Uterus (tissue), 2 donors: ENCODE measurements around the gene PAQR3.

Experiments
- POLR2A ChIP-seq, 2 donors: fragments of 450-650 bp; IDR thresholded peaks; one replicate each; pipeline ENCODE4 v1.6.1; 2016; ENCODE audit warnings: antibody characterized with exemption in 2 of 2, mild to moderate bottlenecking in 1 of 2, moderate library complexity in 1 of 2
- TF ChIP-seq, protein P1 (sequence below), 4 experiments: fragments of 200-600 bp in 2 of 4; fragments of 450-650 bp in 2 of 4; sonication (generic) in 2 of 4; IDR thresholded peaks; one replicate each; pipeline ENCODE4 v1.5.1; 2016 to 2019; ENCODE audit warnings: antibody characterized with exemption in 4 of 4, mild to moderate bottlenecking in 2 of 4, moderate library complexity in 1 of 4

DNA sequence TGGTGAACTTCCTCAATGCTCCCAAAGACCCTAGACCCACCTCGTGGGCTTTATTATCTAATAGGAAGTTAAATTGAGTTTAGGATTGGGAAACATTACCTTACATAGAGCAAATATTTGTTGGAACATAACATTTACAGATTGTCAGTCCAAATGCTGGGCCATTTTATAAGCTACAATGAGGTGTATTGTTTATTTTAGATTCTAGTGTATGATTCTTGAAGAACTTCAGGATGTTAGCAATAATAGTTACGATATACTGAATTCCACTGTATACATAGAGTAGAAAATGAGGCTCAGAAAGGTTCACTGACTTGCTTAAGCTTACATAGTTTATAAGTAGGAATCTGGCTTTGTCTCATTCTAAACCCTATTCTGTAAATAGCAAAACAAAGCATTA lies 37.4 kb downstream of the PAQR3 start:
- TF ChIP-seq, protein P1, sequence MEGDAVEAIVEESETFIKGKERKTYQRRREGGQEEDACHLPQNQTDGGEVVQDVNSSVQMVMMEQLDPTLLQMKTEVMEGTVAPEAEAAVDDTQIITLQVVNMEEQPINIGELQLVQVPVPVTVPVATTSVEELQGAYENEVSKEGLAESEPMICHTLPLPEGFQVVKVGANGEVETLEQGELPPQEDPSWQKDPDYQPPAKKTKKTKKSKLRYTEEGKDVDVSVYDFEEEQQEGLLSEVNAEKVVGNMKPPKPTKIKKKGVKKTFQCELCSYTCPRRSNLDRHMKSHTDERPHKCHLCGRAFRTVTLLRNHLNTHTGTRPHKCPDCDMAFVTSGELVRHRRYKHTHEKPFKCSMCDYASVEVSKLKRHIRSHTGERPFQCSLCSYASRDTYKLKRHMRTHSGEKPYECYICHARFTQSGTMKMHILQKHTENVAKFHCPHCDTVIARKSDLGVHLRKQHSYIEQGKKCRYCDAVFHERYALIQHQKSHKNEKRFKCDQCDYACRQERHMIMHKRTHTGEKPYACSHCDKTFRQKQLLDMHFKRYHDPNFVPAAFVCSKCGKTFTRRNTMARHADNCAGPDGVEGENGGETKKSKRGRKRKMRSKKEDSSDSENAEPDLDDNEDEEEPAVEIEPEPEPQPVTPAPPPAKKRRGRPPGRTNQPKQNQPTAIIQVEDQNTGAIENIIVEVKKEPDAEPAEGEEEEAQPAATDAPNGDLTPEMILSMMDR (IDR thresholded peaks at IDR 0.05), result no peak
- TF ChIP-seq POLR2A (IDR thresholded peaks at IDR 0.05), result no peak
